Measurements from ENCODE around the gene BLTP3B. TPM values are rescaled to one million over a fixed set of nuclear protein-coding genes. Genes with fewer than 3 reads are reported as not detected.
"Not testable (repeated sequence)": the region's sequence is repeated elsewhere in the genome, so short reads cannot be mapped to it uniquely, and the experiment has no call there.

The BLTP3B gene
- 10 to 100 TPM in 3 of 4 donors, 1 to 10 TPM in 1; 7.1 to 21.9 (median 13.5) TPM for total RNA-seq

- H3K27me3 ChIP-seq: no peaks in the 10 kb centered on the region
- 37 to 38% methylated on average over 21 of the region's 35 CpGs for WGBS, 2 donors
- H3K9me3 ChIP-seq: no peaks in the 10 kb centered on the region
- peak within 1 kb of the TSS; percentile 96 to 98 (median 98) for H3K27ac ChIP-seq
- intact Hi-C loops (cut with DNase I): no loop called here
- H3K36me3 ChIP-seq: no peaks in the 10 kb centered on the region
- H3K4me3 ChIP-seq: peak within 1 kb of the TSS; percentile 88 to 97 (median 95)
- TF ChIP-seq, protein P1, sequence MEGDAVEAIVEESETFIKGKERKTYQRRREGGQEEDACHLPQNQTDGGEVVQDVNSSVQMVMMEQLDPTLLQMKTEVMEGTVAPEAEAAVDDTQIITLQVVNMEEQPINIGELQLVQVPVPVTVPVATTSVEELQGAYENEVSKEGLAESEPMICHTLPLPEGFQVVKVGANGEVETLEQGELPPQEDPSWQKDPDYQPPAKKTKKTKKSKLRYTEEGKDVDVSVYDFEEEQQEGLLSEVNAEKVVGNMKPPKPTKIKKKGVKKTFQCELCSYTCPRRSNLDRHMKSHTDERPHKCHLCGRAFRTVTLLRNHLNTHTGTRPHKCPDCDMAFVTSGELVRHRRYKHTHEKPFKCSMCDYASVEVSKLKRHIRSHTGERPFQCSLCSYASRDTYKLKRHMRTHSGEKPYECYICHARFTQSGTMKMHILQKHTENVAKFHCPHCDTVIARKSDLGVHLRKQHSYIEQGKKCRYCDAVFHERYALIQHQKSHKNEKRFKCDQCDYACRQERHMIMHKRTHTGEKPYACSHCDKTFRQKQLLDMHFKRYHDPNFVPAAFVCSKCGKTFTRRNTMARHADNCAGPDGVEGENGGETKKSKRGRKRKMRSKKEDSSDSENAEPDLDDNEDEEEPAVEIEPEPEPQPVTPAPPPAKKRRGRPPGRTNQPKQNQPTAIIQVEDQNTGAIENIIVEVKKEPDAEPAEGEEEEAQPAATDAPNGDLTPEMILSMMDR (IDR thresholded peaks at IDR 0.05): no peak
- TF ChIP-seq POLR2A (IDR thresholded peaks at IDR 0.05): no peak
- peaks cover 1 to 31% (median 19%) of the 10 kb centered on the region in 3 donors for H3K4me1 ChIP-seq
- DNase-seq: peak; percentile 44
These were observed at the start of gene BLTP3B for GRCh38 chr12:100142851-100143559. Gene BLTP3B, minus strand, starts transcription at chr12:100142874. Its CDS starts 239 bp downstream, at chr12:100142635.

- Histone ChIP-seq H3K27me3 (no peaks in the 10 kb centered on the region), H3K36me3 (peaks cover 0 to 11% (median 0%) of the 10 kb centered on the region in 3 donors), H3K27ac (no peak overlapping the region), H3K4me3 (no peak overlapping the region), H3K4me1 (peaks cover 0 to 16% (median 5%) of the 10 kb centered on the region in 3 donors), H3K9me3 (no peaks in the 10 kb centered on the region)
- no peak for DNase-seq
- TF ChIP-seq POLR2A (IDR thresholded peaks at IDR 0.05): no peak
- TF ChIP-seq, protein P1 (IDR thresholded peaks at IDR 0.05): no peak
- WGBS, 2 donors: 83 to 88% methylated on average over 8 to 9 of the region's 13 CpGs
- intact Hi-C loops (cut with DNase I): no loop called here
These were observed 47.1 kb upstream of the BLTP3B start for GRCh38 chr12:100189636-100190394.

DNA sequence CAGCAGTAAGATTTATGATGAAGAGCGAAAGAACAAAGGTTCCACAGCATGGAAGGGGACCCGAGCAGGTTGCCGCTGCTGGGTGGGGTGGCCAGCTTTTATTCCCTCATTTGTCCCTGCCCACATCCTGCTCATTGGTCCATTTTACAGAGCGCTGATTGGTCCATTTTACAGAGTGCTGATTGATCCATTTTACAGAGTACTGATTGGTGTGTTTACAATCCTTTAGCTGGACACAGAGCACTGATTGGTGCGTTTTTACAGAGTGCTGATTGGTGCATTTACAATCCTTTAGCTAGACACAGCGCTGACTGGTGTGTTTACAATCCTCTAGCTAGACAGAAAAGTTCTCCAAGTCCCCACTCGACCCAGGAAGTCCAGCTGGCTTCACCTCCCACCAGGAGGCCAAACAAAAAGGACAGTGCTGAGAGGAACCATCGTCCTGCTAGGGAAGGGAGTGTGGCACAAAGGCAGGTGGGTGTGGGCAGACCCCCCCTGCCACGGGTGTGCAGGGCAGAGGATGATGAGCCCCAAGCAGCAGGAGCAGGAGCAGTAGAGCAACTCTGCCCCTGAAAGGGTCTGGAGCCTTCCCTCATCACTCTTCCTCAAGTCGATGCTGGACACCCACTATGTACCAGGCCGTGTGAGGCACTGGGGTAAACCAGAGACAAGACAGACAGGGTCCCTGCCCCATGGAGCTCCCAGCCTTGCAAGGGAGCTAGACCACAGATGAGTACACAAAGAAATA, 46.4 kb upstream of the BLTP3B start:
- 85 to 94% methylated on average over 7 to 9 of the region's 11 CpGs for WGBS, 2 donors
- H3K27ac ChIP-seq; intact Hi-C loops (cut with DNase I); H3K4me3 ChIP-seq; H3K36me3 ChIP-seq; DNase-seq; H3K9me3 ChIP-seq; H3K27me3 ChIP-seq: not testable (repeated sequence)
- peaks cover 0 to 19% (median 5%) of the 10 kb centered on the region in 3 donors for H3K4me1 ChIP-seq

GRCh38 chr12:100187857-100188519, 45.3 kb upstream of the BLTP3B start:
- H3K36me3 ChIP-seq: peaks cover 0 to 5% (median 0%) of the 10 kb centered on the region in 3 donors
- H3K9me3 ChIP-seq: no peaks in the 10 kb centered on the region
- WGBS, 2 donors: 89 to 93% methylated on average over 5 of the region's 5 CpGs
- no peak overlapping the region for H3K4me3 ChIP-seq
- no peak overlapping the region for H3K27ac ChIP-seq
- TF ChIP-seq, protein P1 (IDR thresholded peaks at IDR 0.05): no peak
- no peak for TF ChIP-seq POLR2A (IDR thresholded peaks at IDR 0.05)
- no peak for DNase-seq
- intact Hi-C loops (cut with DNase I): no loop called here
- H3K4me1 ChIP-seq: peaks cover 0 to 19% (median 5%) of the 10 kb centered on the region in 3 donors
- H3K27me3 ChIP-seq: no peaks in the 10 kb centered on the region

GRCh38 chr12:100187068-100187467, 44.4 kb upstream of the BLTP3B start:
- H3K4me1 ChIP-seq: peaks cover 0 to 19% (median 5%) of the 10 kb centered on the region in 3 donors
- H3K27me3 ChIP-seq: no peaks in the 10 kb centered on the region
- no peaks in the 10 kb centered on the region for H3K9me3 ChIP-seq
- H3K36me3 ChIP-seq: peaks cover 0 to 5% (median 0%) of the 10 kb centered on the region in 3 donors
- 85 to 95% methylated on average over 5 of the region's 5 CpGs for WGBS, 2 donors
- intact Hi-C loops (cut with DNase I): no loop called here
- H3K27ac ChIP-seq: no peak overlapping the region
- no peak for TF ChIP-seq POLR2A (IDR thresholded peaks at IDR 0.05)
- TF ChIP-seq, protein P1 (IDR thresholded peaks at IDR 0.05): no peak
- no peak overlapping the region for H3K4me3 ChIP-seq
- no peak for DNase-seq
